Nephron (organoid): ENCODE data around the gene OR4B1.

Experiments
- H3K27ac Mint-ChIP-seq, 3 experiments: 2 replicates each; pipeline ENCODE4 v1.8.0; 2020; ENCODE audit warnings: mixed read lengths in 3 of 3, mild to moderate bottlenecking in 2 of 3, moderate library complexity in 1 of 3
- H3K27me3 Mint-ChIP-seq: 2 replicates; pipeline ENCODE4 v1.8.0; 2021; ENCODE audit warnings: low read depth, mild to moderate bottlenecking, moderate library complexity, mixed read lengths
- H3K36me3 Mint-ChIP-seq: 2 replicates; pipeline ENCODE4 v1.8.0; 2020; ENCODE audit warnings: low read depth, mixed read lengths
- H3K4me1 Mint-ChIP-seq: 2 replicates; pipeline ENCODE4 v1.8.0; 2020; ENCODE audit warnings: mixed read lengths
- H3K4me3 Mint-ChIP-seq, 3 experiments: 2 replicates each; pipeline ENCODE4 v1.8.0; 2020; ENCODE audit warnings: mild to moderate bottlenecking in 3 of 3, mixed read lengths in 3 of 3, moderate library complexity in 2 of 3
- H3K9me3 Mint-ChIP-seq: 2 replicates; pipeline ENCODE4 v1.8.0; 2020; ENCODE audit warnings: mixed read lengths
- TF ChIP-seq, protein P1 (sequence below), 3 experiments: fragments of 200-600 bp; sonication (generic); IDR thresholded peaks; one replicate each; pipeline ENCODE4 v1.5.0; 2021; ENCODE audit warnings: antibody characterized with exemption in 3 of 3; ENCODE audit not compliant: unreplicated experiment in 3 of 3

OR4B1 gene

DNA sequence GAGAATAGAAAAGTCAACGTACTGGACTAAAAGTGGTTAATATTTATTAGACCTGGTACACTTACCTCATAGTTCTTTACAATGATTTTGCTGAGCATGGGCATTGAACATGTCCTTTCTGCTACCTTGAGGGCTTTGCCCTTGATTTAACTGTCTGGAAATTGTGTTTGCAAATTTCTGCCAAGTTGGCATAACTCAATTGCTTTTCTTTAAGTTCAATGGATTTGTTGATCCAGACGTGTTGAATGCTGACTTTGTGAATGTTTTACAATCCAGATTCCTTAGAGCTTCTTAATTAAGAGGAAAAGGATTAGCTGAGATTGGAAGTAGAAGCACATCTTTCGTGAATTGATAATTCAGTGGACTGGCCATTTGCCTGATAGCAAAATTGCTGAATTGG is 21.1 kb downstream of the OR4B1 start:
- H3K4me3 Mint-ChIP-seq = no peak overlapping the region
- H3K36me3 Mint-ChIP-seq = no peaks in the 10 kb centered on the region
- no peak overlapping the region for H3K27ac Mint-ChIP-seq
- H3K4me1 Mint-ChIP-seq = no peaks in the 10 kb centered on the region
- TF ChIP-seq, protein P1, sequence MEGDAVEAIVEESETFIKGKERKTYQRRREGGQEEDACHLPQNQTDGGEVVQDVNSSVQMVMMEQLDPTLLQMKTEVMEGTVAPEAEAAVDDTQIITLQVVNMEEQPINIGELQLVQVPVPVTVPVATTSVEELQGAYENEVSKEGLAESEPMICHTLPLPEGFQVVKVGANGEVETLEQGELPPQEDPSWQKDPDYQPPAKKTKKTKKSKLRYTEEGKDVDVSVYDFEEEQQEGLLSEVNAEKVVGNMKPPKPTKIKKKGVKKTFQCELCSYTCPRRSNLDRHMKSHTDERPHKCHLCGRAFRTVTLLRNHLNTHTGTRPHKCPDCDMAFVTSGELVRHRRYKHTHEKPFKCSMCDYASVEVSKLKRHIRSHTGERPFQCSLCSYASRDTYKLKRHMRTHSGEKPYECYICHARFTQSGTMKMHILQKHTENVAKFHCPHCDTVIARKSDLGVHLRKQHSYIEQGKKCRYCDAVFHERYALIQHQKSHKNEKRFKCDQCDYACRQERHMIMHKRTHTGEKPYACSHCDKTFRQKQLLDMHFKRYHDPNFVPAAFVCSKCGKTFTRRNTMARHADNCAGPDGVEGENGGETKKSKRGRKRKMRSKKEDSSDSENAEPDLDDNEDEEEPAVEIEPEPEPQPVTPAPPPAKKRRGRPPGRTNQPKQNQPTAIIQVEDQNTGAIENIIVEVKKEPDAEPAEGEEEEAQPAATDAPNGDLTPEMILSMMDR (IDR thresholded peaks at IDR 0.05; ENCODE audit: unreplicated experiment in 3 of 3) = no peak
- no peaks in the 10 kb centered on the region for H3K27me3 Mint-ChIP-seq
- H3K9me3 Mint-ChIP-seq = peaks cover 18% of the 10 kb centered on the region

DNA sequence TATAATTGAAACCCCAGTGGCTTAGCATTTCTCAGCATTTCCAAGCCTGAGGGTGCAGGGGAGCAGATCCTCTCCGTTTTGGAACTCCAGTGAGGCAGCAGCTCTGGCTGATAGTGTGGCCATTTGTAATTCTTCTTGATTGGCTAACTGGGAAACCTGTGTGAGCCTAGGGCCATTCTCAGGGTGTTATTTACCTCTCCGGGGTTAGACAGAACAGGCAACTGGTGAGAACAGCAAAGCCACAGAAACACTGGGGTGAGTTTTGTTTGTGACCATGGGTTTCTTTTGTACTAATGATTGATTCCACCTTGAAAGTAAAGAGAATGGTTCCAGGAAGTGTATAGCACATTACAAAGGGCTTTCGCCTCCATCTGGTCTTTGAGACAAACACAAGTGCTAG is 25.9 kb downstream of the OR4B1 start:
- Mint-ChIP-seq H3K27me3 (peaks cover 4% of the 10 kb centered on the region), H3K9me3 (peaks cover 27% of the 10 kb centered on the region), H3K36me3 (no peaks in the 10 kb centered on the region)

DNA sequence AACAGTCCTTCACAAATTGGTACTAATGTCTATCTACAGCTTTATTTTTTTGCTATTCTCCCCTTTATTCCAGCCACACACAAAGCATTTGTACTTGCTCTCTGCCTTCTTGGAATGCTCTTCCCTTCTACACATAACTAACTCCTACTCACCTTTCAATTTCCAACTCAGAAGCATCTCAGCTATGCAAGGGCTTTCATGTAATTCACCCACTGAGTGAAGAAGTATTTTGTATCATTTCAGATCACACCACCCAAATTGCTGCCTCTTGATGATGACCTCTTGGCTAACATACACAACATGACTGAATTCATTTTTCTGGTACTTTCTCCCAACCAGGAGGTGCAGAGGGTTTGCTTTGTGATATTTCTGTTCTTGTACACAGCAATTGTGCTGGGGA is 28.2 kb downstream of the OR4B1 start, which contains the start of gene OR4X2:
OR4X2 (plus strand) TSS at position 301 of the 400 bp plus-strand sequence; CDS start at position 301, 0 bp downstream.
- Mint-ChIP-seq H3K27ac (no peak within 1 kb of the TSS), H3K4me1 (no peaks in the 10 kb centered on the region), H3K4me3 (no peak within 1 kb of the TSS), H3K9me3 (peaks cover 33% of the 10 kb centered on the region), H3K36me3 (no peaks in the 10 kb centered on the region), H3K27me3 (peaks cover 4% of the 10 kb centered on the region)
- TF ChIP-seq, protein P1 (IDR thresholded peaks at IDR 0.05; ENCODE audit: unreplicated experiment in 3 of 3) = no peak

More for the DNA sequence above, 25.9 kb downstream of the OR4B1 start:
- TF ChIP-seq, protein P1 (IDR thresholded peaks at IDR 0.05; ENCODE audit: unreplicated experiment in 3 of 3) = no peak
- Mint-ChIP-seq H3K4me1 (no peaks in the 10 kb centered on the region), H3K27ac (no peak overlapping the region), H3K4me3 (no peak overlapping the region)

DNA sequence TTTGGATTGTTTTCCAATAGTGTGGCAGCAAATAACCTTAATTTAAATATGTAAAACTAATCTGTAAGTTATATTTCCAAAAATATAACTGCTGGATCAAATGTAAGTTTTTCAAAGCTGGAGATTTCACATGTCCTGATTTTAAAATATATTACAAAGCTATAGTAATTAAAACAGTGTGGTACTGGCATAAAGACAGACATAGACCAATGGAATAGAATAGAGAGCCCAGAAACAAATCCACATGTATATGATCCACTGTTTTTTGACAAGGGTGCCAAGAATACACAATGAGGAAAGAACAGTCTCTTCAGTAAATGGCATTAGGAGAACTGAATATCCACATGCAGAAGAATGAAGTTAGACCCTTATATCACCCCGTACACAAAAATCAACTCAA is 32.3 kb downstream of the OR4B1 start:
- Mint-ChIP-seq H3K27ac (no peak overlapping the region), H3K27me3 (peaks cover under 1% of the 10 kb centered on the region), H3K9me3 (peaks cover 30% of the 10 kb centered on the region), H3K4me3 (no peak overlapping the region), H3K4me1 (no peaks in the 10 kb centered on the region), H3K36me3 (no peaks in the 10 kb centered on the region)
- TF ChIP-seq, protein P1 (IDR thresholded peaks at IDR 0.05; ENCODE audit: unreplicated experiment in 3 of 3) = no peak

DNA sequence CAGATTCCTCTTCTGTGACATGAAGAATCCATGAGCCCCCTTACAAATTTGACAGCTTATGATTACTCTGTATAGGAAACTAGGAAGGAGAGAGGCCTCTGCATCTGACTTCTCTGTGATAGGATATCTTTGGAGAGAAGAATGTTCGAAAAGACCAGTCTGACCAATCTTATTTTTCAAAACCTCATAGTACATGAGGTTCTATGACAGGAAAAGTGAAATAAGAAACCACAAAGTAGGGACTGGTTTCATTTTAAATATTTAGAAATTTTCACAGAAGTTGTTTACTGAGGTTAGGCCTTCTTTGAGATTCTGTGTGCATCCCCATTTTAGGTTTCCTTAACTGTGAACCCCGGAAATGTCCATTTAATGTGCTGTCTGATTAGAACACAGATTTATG is 45.0 kb downstream of the OR4B1 start:
- peaks cover 25% of the 10 kb centered on the region for H3K9me3 Mint-ChIP-seq
- H3K4me1 Mint-ChIP-seq = no peaks in the 10 kb centered on the region
- no peak overlapping the region for H3K4me3 Mint-ChIP-seq
- H3K36me3 Mint-ChIP-seq = no peaks in the 10 kb centered on the region
- H3K27me3 Mint-ChIP-seq = no peaks in the 10 kb centered on the region
- TF ChIP-seq, protein P1 (IDR thresholded peaks at IDR 0.05; ENCODE audit: unreplicated experiment in 3 of 3) = no peak
- H3K27ac Mint-ChIP-seq = no peak overlapping the region

DNA sequence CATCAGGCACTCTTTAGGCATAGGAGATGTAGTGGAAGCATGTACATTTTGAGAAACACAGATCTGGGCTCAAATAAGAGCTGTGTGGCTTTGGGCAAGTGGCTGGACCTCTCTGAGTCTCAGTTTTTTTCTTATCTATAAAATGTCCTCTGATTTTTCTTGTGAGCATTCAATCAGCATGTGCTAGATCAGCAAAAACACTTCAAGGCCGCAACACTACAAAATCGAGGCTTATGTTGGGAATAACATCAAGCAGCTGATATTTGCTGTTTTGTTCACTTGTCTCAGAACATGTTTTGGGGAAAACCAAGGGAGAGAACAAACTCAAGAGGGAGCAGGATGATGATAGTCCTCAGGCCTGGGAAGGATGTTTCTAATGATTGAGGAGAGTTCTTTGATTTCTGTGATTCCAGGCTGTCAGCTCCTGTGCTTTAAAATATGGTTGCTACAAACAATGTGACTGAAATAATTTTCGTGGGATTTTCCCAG is 46.9 kb downstream of the OR4B1 start, which contains the start of gene OR4X1:
OR4X1 (plus strand) TSS at position 439 of the 489 bp plus-strand sequence; CDS start at position 439, 0 bp downstream.
- Mint-ChIP-seq H3K4me3 (no peak within 1 kb of the TSS), H3K36me3 (no peaks in the 10 kb centered on the region), H3K27me3 (no peaks in the 10 kb centered on the region), H3K9me3 (peaks cover 22% of the 10 kb centered on the region), H3K27ac (no peak within 1 kb of the TSS), H3K4me1 (no peaks in the 10 kb centered on the region)
- TF ChIP-seq, protein P1 (IDR thresholded peaks at IDR 0.05; ENCODE audit: unreplicated experiment in 3 of 3) = no peak
